D721Med (cell line): ENCODE measurements around the gene RCSD1.
A peak's percentile ranks its signal among the peaks of the same experiment; 100 is the strongest.

Experiments used
- DNase-seq: peaks from one replicate; pipeline ENCODE4 v3.0.0; 2011; ENCODE audit warnings: low spot score; ENCODE audit not compliant: insufficient read length
- FAIRE-seq: peaks from 2 replicates; lab custom pipeline; 2011; peaks lifted over from hg19 to GRCh38; lab: Jason Lieb, UNC
- TF ChIP-seq, protein P1 (sequence below): IDR thresholded peaks from 2 replicates; pipeline ENCODE4 v1.5.1; 2012; ENCODE audit warnings: mild to moderate bottlenecking, control low read depth; ENCODE audit not compliant: insufficient read depth; ENCODE audit errors: missing control alignments

RCSD1 gene

GRCh38 chr1:167744901-167745300 is 114.9 kb downstream of the RCSD1 start:
- FAIRE-seq (no peak), DNase-seq (no peak)
- TF ChIP-seq, protein P1, sequence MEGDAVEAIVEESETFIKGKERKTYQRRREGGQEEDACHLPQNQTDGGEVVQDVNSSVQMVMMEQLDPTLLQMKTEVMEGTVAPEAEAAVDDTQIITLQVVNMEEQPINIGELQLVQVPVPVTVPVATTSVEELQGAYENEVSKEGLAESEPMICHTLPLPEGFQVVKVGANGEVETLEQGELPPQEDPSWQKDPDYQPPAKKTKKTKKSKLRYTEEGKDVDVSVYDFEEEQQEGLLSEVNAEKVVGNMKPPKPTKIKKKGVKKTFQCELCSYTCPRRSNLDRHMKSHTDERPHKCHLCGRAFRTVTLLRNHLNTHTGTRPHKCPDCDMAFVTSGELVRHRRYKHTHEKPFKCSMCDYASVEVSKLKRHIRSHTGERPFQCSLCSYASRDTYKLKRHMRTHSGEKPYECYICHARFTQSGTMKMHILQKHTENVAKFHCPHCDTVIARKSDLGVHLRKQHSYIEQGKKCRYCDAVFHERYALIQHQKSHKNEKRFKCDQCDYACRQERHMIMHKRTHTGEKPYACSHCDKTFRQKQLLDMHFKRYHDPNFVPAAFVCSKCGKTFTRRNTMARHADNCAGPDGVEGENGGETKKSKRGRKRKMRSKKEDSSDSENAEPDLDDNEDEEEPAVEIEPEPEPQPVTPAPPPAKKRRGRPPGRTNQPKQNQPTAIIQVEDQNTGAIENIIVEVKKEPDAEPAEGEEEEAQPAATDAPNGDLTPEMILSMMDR = no peak

DNA sequence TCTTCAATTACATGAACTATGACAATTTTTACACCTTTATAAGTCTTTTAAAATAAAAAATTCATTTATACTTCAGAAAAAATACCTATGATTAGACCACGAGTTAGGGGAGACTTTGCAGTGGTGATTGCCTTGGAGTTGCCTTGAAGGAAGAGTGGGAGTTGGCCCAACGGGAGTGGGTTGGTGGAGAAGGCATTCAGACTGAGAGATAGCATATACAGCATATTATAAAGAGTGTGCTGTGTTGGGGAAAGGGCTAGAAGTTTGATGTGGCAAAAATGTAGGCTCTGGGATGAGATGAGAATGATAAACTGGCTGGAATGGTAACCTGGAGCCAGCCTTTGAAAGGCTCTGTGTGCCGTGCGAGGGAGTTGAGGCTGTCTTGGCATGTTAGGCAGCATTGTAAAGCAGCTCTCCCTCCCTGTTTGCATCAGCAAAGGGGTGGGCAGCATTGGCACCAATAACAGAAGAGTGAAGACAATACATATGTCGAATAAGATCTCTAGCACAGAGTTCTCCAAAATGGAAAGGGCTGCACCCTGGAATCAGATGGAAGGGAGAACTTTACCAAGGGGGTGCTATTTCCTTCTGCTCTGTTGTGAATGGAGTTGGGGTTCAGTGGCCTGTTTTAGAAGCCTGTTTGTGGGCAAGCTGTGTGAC is 116.1 kb downstream of the RCSD1 start:
- TF ChIP-seq, protein P1 = no peak
- DNase-seq (no peak), FAIRE-seq (no peak)

- TF ChIP-seq, protein P1 = no peak
- no peak for FAIRE-seq
Observed at GRCh38 chr1:167746988-167747655, 117.1 kb downstream of the RCSD1 start.

GRCh38 chr1:167747988-167748387 is 118.0 kb downstream of the RCSD1 start:
- DNase-seq = no peak
- FAIRE-seq = peak; percentile 56
- TF ChIP-seq, protein P1 = no peak

More at GRCh38 chr1:167746988-167747655, 117.1 kb downstream of the RCSD1 start:
- DNase-seq = no peak

GRCh38 chr1:167748906-167749305 is 118.9 kb downstream of the RCSD1 start:
- TF ChIP-seq, protein P1 = no peak
- no peak for DNase-seq
- FAIRE-seq = no peak

- DNase-seq = no peak
- TF ChIP-seq, protein P1 = no peak
- FAIRE-seq = no peak
Observed at GRCh38 chr1:167749741-167750140, 119.7 kb downstream of the RCSD1 start.

DNA sequence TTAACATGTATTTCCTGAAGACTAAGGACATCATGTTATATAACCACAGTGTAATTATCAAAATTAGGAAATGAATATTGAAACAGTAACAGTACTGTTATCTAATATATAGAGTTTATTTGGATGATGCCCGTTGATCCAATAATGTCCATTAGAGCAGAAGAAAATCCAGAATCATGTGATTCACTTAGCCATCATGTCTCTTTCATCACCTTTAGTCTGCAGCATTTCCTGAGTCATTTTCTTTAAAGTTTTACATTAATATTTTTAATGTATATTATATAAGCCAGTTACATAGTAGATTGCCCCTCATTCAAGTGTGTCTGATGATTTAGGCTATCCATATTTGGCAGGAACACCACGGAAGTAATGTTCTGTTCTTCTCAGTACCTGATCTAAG is 120.6 kb downstream of the RCSD1 start:
- no peak for DNase-seq
- TF ChIP-seq, protein P1 = no peak
- FAIRE-seq = no peak
